ENCODE results near the gene PIGS. TPM values are rescaled to one million over a fixed set of nuclear protein-coding genes. Genes with fewer than 3 reads are reported as not detected.

Gene PIGS
- total RNA-seq, 1 donor from 2014 or later, result 16.3 TPM

- DNase-seq (ENCODE audit: low spot score in 2 of 2) (peak; percentile 81 to 92), FAIRE-seq (no peak)
Measured at GRCh38 chr17:28552176-28552999, 18.9 kb downstream of the PIGS start, which contains the start of gene UNC119. UNC119 (minus strand) TSS chr17:28552624; CDS start chr17:28552557, 67 bp downstream.

GRCh38 chr17:28551421-28552175 lies 19.7 kb downstream of the PIGS start:
- DNase-seq (ENCODE audit: low spot score in 2 of 2) (no peak), FAIRE-seq (no peak)

DNA sequence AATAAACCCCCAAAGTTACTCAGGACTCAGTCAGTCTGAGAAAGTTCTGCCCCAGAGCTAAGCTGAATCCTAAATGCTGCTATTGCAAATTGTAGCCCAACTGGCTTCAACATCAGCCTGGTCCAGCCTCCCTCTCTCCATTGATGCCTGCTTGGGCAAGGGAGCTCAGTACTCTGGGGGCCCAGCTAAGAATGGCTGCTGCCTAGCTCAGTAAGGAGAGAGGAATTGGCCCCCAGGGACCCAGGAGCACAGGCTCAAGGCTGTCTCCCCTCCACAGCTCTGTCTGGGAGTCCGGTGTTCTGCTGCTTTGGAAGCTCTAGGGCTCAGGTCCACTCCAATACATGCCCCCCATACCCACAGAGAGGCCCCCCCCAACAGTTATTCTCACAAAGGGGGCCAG lies 20.5 kb downstream of the PIGS start:
- no peak for FAIRE-seq
- no peak for DNase-seq (ENCODE audit: low spot score in 2 of 2)

DNA sequence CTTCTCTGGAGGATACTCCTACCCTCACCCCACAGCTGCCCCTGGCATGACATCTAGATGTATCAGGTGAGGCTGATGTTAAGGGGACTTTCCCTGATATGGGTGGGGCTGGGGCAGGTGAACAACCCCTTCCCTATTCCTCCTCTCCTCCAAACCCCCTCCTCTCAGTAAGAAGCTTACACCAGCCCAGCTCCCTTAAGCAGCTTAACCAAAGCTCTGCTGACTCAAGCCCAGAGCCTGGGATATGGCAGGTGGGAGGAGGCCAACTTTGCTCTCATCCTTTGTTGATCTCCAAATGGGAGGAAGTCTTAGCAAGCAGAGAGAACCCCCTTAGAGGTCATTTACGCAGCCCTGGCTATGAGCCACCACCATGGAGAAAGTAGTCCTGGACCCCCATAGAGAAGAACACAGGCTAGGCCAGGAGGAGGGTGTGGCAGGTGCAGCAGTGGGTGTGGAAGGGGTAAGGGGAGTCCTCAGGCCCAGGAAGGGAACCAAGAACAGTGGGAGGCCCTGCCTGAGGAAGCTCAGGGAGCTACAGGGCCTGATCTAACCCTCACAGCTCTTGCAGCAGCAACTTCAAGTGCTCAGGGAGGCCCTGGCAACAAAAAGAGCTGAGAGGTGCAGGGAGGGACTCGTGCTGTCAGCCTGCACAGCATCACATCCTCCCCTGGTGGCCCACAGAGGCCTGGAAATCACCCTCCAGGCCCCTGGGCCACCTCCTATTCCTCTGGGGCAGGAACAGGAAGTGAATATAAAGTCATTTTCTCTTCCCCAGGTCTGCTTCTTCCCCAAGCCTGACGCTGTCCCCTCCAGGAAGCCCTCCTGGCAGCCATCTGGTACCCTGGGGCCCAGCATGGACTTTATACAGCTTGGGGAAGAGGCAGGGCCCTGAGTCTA lies 21.8 kb downstream of the PIGS start:
- FAIRE-seq, result no peak

DNA sequence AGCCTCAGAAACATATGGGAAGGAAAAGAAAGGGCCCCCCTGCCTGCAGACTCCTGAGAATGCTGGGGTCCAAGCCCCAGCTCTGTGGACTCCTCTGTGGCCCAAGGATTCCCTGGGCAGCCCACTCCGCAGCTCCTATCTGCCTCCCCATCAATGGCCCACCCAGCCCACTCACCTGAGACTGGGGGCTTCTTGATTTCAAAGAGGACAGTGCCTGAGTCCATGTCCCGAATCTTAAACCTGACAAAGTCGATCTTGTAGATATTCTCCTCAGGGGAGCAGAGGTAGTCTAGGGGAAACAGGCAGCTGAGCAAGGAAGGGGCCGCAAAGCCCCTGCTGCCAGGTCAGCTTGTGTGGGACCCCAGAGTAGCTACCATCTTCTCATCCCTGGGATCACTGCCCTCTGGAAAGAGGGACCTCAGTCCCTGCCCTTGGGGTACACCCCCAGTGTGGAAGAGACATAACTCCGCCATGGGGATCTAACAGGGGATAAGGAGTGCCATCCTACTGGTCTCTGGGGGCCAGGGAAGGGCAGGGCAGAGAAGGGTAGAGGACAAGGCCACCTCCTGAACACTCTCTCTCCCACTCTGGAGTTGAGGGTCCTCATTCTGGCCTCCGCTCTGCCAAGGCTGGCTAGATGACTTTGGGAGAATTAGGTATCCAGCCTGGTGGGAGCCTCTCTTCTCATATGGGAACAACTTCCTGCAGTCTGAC lies 22.8 kb downstream of the PIGS start:
- no peak for FAIRE-seq
- no peak for DNase-seq (ENCODE audit: low spot score in 2 of 2)

More for the DNA sequence above, 21.8 kb downstream of the PIGS start:
- DNase-seq (ENCODE audit: low spot score in 2 of 2), result no peak

- DNase-seq (ENCODE audit: low spot score in 2 of 2) (peak; percentile 59 to 77), FAIRE-seq (no peak)
Measured at GRCh38 chr17:28547623-28548416, 23.5 kb downstream of the PIGS start.

GRCh38 chr17:28547096-28547622 lies 24.2 kb downstream of the PIGS start:
- FAIRE-seq, result no peak

GRCh38 chr17:28545787-28546415 lies 25.4 kb downstream of the PIGS start:
- DNase-seq (ENCODE audit: low spot score in 2 of 2) (no peak), FAIRE-seq (no peak)

More at GRCh38 chr17:28547096-28547622, 24.2 kb downstream of the PIGS start:
- no peak for DNase-seq (ENCODE audit: low spot score in 2 of 2)

DNA sequence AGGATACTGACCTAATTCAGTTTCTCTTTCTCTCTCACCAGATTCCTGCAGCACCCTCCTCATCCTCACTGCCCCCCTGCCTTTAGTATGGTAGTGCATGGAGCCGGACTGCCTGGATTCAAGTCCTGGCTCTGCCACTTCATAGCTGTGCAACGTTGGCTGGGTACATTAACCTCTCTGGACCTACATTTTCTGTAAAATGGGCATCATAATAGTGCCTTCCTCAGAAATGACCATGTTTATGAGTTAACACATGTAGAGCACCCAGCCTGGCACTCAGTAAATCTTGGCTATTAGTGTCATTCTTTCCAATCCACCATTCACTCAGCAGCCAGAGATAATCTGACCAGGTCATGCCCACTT lies 26.2 kb downstream of the PIGS start:
- FAIRE-seq, result no peak
- no peak for DNase-seq (ENCODE audit: low spot score in 2 of 2)

DNA sequence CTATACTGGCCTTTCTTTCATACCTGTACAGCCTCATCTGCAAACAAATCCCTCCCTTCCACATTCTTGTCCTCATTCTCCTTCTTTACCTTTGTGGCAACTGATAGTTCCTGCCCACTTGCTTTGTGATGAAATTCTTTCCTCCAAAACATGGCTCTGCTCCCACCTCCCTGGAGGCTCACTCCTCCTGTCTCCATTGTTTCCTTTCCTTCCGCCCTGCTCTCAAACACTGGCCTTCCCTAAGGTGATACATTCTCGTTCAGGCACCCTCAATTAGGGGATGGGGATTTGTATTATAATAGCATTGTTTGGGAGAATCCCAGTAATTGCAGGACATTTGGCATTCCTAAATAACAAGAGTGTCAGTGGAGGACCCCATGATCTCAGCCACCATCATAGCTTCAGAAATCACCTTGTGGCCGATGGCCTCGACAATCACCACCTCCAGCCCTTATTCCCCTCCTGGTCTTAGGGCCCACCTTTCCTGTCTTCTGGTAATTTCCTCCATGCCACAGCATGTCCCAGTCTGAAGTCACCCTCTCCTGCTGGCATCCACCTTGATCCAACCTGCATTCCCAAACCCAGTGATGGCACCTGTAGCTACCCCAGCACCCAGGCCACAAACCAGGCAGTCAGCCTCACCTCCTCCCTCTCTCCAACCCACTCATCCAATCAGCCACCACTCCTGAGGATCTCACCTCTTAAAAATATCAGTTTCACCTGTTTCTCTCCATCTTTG lies 26.8 kb downstream of the PIGS start:
- FAIRE-seq (no peak), DNase-seq (ENCODE audit: low spot score in 2 of 2) (no peak)

DNA sequence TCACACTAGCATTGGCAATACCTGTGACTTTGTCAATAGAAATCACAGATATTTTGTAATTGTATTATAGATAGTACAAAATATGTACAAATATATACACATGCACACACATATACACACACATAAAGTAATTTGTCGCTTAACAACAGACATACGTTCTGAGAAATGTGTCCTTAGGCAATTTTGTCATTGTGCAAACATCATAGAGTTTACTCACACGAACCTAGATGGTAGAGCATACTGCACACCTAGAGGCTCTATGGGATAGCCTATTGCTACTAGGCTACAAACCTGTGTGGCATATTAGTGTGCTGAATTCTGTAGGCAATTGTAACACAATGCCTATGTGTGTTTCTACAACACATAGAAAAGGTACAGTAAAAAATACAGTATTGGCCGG lies 29.9 kb downstream of the PIGS start:
- no peak for DNase-seq (ENCODE audit: low spot score in 2 of 2)
- no peak for FAIRE-seq

DNA sequence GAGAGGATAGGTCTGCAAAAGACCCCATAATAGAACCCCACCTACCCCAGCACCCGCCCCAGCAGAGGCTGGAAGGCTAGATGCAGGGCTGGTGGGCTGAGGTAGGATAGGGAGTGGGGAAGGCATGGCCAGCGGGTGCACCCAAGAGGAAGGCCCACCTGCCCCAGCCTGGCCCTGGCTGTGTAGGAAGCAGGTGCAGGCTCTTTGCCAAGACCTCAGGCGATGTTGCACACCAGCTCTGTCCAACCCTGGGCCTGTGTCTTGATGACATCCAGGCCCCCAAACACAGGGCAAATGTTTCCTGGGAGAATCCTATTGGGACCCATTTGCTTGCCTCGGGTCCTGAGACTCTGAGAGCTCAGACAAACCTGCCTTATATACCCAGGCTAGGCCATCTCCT lies 31.1 kb downstream of the PIGS start:
- DNase-seq (ENCODE audit: low spot score in 2 of 2) (no peak), FAIRE-seq (no peak)

GRCh38 chr17:28538296-28538895 lies 32.9 kb downstream of the PIGS start:
- FAIRE-seq (no peak), DNase-seq (ENCODE audit: low spot score in 2 of 2) (no peak)

GRCh38 chr17:28537219-28537610 lies 34.1 kb downstream of the PIGS start:
- FAIRE-seq (no peak), DNase-seq (ENCODE audit: low spot score in 2 of 2) (no peak)

- FAIRE-seq (no peak), DNase-seq (ENCODE audit: low spot score in 2 of 2) (no peak)
Measured at GRCh38 chr17:28536532-28537218, 34.6 kb downstream of the PIGS start.

DNA sequence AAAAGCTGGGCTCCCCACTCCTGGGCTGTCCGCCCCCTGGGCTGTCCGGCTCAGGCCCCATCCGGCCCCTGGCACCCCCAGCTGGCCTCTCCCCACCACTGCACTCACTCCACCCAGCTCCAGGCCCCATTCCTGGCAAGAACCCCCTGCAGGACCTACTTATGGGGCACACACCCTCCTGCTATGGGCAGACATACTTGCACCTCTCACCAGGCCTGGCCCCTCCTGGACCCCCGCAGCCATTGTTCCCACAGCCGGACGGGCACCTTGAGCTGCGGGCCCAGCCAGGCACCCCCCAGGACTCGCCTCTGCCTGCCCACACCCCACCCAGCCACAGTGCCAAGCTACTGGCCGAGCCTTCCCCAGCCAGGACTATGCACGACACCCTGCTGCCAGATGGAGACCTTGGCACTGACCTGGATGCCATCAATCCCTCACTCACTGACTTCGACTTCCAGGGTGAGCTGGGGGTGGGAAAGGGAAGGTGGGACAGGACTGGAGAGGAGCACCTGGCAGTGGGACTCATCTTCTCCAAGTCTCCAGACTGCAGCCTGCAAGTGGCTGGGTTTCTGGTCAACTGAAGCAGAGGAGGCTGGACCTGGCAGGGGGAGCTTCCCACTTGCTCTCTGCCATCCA lies 36.5 kb downstream of the PIGS start:
- no peak for FAIRE-seq
- DNase-seq (ENCODE audit: low spot score in 2 of 2), result no peak
